ENCODE measurements around the gene PEX19.

PEX19 gene

DNA sequence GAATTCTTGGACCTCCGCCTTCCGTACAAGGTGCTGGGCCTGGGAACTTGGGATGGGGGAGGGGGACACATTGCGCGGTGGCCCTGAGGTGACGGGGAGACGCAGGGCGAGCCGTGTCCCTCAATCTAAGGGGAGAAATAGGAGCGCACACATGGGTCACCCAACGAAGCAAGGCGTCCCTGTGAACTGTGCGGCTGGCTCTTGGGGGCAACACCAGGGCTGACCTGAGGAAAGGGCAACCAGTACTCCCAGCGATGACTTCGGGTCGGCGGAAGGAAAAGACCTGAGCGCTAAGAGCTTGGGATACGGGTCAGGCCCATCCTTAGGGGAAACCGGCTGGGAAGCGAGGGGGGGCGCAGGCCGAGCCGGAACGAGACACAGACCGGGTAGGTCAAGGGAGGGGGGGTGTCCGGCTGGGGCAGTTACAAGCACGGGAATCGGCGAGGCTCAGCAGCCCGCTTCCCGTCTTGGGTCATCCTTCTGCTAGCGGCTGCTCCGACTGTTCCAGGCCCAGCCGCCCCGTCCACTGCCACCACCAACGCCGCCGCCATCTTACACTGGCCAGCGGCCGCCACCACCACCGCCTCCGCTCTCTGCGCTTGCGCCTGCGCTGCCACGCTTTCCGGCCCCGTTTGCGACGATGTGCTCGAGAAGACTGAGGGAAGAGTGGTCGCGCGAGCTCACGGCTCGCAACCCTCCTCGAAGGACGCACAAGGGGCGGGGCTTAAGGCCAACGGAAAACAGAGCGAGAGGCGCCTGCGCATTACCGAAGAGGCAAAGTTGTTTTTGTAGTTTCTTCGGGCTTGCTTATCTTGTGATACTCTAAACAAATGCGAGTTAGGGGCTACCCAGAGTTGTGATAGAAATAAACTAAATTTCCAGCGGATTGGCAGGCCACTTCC is 22.8 kb downstream of the PEX19 start, which contains the start of gene DCAF8:
TSS of gene DCAF8 (minus strand) at position 657 of the 902 bp plus-strand sequence. CDS start 18,541 bp downstream, outside the sequence.
- DNase-seq (ENCODE audit: low read depth), result peak; percentile 99
- TF ChIP-seq, protein P1, sequence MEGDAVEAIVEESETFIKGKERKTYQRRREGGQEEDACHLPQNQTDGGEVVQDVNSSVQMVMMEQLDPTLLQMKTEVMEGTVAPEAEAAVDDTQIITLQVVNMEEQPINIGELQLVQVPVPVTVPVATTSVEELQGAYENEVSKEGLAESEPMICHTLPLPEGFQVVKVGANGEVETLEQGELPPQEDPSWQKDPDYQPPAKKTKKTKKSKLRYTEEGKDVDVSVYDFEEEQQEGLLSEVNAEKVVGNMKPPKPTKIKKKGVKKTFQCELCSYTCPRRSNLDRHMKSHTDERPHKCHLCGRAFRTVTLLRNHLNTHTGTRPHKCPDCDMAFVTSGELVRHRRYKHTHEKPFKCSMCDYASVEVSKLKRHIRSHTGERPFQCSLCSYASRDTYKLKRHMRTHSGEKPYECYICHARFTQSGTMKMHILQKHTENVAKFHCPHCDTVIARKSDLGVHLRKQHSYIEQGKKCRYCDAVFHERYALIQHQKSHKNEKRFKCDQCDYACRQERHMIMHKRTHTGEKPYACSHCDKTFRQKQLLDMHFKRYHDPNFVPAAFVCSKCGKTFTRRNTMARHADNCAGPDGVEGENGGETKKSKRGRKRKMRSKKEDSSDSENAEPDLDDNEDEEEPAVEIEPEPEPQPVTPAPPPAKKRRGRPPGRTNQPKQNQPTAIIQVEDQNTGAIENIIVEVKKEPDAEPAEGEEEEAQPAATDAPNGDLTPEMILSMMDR (IDR thresholded peaks at IDR 0.05; ENCODE audit: insufficient read depth, low read depth, low read length, missing control alignments), result no peak
- peak within 1 kb of the TSS; percentile 86 for H3K4me3 ChIP-seq (ENCODE audit: low read depth, low read length)

DNA sequence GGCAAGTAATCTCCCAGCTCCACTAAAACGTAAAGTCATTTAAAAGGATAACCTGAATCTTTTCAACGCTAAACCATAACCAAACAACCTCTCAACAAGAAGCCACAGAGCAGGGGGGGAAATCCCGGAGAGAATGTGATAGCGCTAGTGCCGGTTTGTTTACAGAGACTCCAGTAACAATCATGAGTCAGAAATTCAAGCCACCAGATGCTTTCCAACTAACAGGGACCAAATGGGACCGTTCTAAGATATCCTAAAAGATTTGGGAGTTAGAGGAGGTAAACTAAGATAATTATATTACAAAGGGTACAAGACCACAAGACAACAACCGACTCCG is 23.4 kb downstream of the PEX19 start:
- DNase-seq (ENCODE audit: low read depth), result peak; percentile 77
- peak overlapping the region; percentile 86 for H3K4me3 ChIP-seq (ENCODE audit: low read depth, low read length)
- TF ChIP-seq, protein P1 (IDR thresholded peaks at IDR 0.05; ENCODE audit: insufficient read depth, low read depth, low read length, missing control alignments), result no peak

DNA sequence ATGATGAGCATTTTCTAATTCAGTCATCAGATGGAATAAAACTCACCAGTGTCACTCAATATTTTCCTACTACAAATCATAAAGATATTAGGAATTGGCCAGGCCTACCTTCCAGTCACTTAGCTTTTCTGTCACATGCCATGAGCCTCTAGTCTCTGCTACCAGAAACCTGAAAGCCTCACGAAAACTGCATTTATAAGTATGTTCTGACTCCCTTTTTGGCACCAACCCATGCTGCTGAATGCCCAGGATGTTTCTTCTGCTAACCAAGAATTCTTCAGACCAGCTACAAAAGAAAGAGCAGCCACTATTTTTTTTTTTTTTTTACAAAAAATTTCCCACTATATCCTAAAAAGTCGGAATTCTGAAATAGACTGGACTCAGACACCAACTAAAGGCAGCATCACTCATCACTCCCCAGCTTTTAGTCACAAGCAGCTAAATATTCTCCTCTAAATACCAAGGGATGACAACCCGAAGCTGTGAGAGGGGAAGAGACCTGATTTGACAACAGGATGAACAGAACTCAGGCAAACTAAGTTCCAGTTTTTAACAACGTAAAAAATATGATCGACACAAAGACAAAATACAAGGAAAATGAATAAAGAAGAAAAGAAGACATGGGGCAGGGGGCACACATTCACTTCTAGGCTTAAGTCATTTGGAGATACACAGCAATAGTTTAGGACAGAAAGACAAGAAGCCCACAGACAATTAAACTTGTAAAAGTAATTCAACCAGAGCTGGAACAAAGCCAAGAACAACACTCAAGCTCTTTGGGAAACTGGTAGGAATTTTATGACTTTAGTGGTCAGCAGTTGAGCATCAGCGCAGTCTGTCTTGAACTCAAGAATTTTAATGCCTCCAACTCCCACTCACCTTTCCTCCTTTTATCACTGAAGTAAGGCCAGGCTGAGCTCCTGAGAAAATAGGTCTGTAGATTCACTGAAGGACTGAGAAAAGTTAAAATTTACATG is 24.2 kb downstream of the PEX19 start:
- peak overlapping the region; percentile 86 for H3K4me3 ChIP-seq (ENCODE audit: low read depth, low read length)
- TF ChIP-seq, protein P1 (IDR thresholded peaks at IDR 0.05; ENCODE audit: insufficient read depth, low read depth, low read length, missing control alignments), result no peak
- DNase-seq (ENCODE audit: low read depth), result peak; percentile 3

DNA sequence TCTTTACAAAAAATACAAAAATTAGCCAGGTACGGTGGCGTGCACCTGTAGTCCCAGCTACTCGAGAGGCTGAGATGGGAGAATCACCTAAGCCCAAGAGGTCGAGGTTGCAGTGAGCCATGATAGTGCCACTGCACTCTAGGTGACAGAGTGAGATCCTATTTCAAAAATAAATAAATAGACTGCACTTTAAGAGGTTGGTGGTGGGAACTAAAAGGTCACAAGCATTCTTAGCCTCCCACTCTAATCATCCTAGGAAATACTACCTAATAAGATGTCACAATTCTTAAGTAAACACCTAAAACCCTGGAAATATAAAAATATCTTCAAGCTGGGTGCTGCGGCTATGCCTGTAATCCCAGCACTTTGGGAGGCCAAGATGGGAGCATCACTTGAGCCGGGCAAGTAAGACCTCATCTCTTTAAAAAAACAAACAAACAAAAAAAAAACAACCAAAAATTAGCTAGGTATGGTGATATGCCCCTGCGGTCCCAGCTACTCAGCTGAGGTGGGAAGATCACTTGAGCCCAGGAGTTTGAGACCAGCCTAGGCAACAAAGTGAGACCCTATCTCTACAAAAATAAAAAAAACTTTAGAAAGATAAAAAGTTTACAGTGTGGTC is 26.6 kb downstream of the PEX19 start:
- DNase-seq (ENCODE audit: low read depth), result no peak
- no peak overlapping the region for H3K4me3 ChIP-seq (ENCODE audit: low read depth, low read length)

DNA sequence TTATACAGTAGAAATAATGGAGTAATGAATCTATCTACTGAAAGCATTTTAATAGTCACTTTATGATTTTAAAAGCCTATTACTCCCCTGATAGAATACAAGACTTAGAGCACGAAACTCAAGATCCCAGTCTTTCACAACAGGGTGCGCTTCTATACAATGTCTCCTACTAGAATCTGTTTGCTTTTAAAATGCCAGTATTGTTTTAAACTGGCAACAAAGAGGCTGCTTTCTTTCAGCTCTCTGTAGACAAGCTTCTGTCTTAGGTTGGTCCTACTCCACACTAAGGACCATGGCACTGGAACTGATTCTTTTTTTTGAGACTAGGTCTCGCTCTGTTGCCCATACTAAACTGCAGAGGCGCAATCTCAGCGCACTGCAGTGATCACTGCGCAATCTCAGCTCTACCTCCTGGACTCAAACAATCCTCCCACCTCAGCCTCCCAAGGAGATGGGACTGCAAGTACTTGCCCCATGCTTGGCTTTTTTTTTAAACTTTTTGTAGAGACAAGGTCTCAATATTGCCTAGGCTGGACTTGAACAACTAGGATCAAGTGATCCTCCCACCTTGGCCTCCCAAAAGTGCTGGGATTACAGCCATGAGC is 27.4 kb downstream of the PEX19 start:
- DNase-seq (ENCODE audit: low read depth), result no peak
- no peak overlapping the region for H3K4me3 ChIP-seq (ENCODE audit: low read depth, low read length)
- TF ChIP-seq, protein P1 (IDR thresholded peaks at IDR 0.05; ENCODE audit: insufficient read depth, low read depth, low read length, missing control alignments), result no peak

More for the DNA sequence above, 26.6 kb downstream of the PEX19 start:
- TF ChIP-seq, protein P1 (IDR thresholded peaks at IDR 0.05; ENCODE audit: insufficient read depth, low read depth, low read length, missing control alignments), result no peak
